Naive thymus-derived CD4-positive, alpha-beta T cell (primary cell): ENCODE data around the gene KCNA10. TPM values are rescaled to one million over a fixed set of nuclear protein-coding genes. Genes with fewer than 3 reads are reported as not detected.

ENCODE experiments used
- polyA plus RNA-seq, 2 donors: library from polyadenylated mRNA; unstranded; fragments of 300-500 nt; fragmentation: Illumina TruSeq; gene quantifications; one replicate each; pipeline ENCODE4 v1.2.3, GENCODE V29; 2021
- total RNA-seq, 6 experiments: library from RNA in 5 of 6; stranded (reverse) in 5 of 6; gene quantifications; 1 replicate in 5 of 6; 2 replicates in 1 of 6; pipeline ENCODE4 v1.2.3 and lab custom pipeline; 2021 to 2026

The KCNA10 gene
- total and polyA plus RNA-seq, 7 experiments from 2014 or later, result not detected

Other genes starting within 250 kb of the KCNA10 start
- gene RBM15, start 179.8 kb downstream of the KCNA10 start, total RNA-seq, result 10 to 100 TPM; 36.4 to 58.6 (median 46.3) TPM
- 10 to 100 TPM in 1 of 2 donors, 1 to 10 TPM in 1; 7.1 to 15.5 TPM for gene RBM15, start 179.8 kb downstream of the KCNA10 start, polyA plus RNA-seq
- under 1 TPM; 0.19 to 0.76 (median 0.32) TPM for gene SLC16A4, start 128.1 kb downstream of the KCNA10 start, total RNA-seq
- under 1 TPM; 0.24 to 0.93 TPM for gene SLC16A4, start 128.1 kb downstream of the KCNA10 start, polyA plus RNA-seq
- 100 to 1,000 TPM in 1 of 5 experiments, 10 to 100 TPM in 4; 63.3 to 146 (median 69.4) TPM for gene LAMTOR5, start 111.5 kb downstream of the KCNA10 start, total RNA-seq
- 100 to 1,000 TPM; 226 to 238 TPM for gene LAMTOR5, start 111.5 kb downstream of the KCNA10 start, polyA plus RNA-seq
- not detected for gene PROK1, start 68.0 kb downstream of the KCNA10 start, total RNA-seq
- gene PROK1, start 68.0 kb downstream of the KCNA10 start, polyA plus RNA-seq, result not detected
- 1 to 10 TPM in 3 of 5 experiments, under 1 TPM in 2; 0.62 to 4.6 (median 1.2) TPM for gene KCNA2, start 87.2 kb upstream of the KCNA10 start, total RNA-seq
- not detected for gene KCNA2, start 87.2 kb upstream of the KCNA10 start, polyA plus RNA-seq
- 100 to 1,000 TPM in 3 of 5 experiments, 10 to 100 TPM in 2; 74.1 to 115 (median 108) TPM for gene KCNA3, start 155.8 kb upstream of the KCNA10 start, total RNA-seq
- gene KCNA3, start 155.8 kb upstream of the KCNA10 start, polyA plus RNA-seq, result 100 to 1,000 TPM; 105 to 114 TPM